NCI-H460 (cell line): Measurements from ENCODE around the gene PGA5. TPM values are rescaled to one million over a fixed set of nuclear protein-coding genes. Genes with fewer than 3 reads are reported as not detected.

Source experiments
- DNase-seq: peaks from one replicate; pipeline ENCODE4 v3.0.0-alpha.2; 2016; ENCODE audit warnings: low read depth; ENCODE audit errors: extremely low read depth
- total RNA-seq: library from RNA; depleted of rRNA; stranded (reverse); fragments of >200 nt; shearing (Covaris generic); gene quantifications from 2 replicates; pipeline ENCODE4 v1.2.3, GENCODE V29; 2014; rRNA removed

The PGA5 gene
- total RNA-seq, 1 experiment from 2014 or later, result not detected

- DNase-seq, result no peak
These were observed 51.4 kb downstream of the PGA5 start for GRCh38 chr11:61292356-61292755.

- no peak for DNase-seq
These were observed 53.1 kb downstream of the PGA5 start for GRCh38 chr11:61293867-61294716.

- peak; percentile 43 for DNase-seq
These were observed 54.0 kb downstream of the PGA5 start, which contains the start of gene VWCE for GRCh38 chr11:61294717-61295595. Gene VWCE (minus strand): TSS chr11:61295316. CDS start chr11:61295037, 279 bp downstream.

GRCh38 chr11:61295596-61295926, 54.6 kb downstream of the PGA5 start:
- DNase-seq, result no peak

GRCh38 chr11:61297341-61297740, 56.4 kb downstream of the PGA5 start:
- no peak for DNase-seq

- DNase-seq, result no peak
These were observed 56.8 kb downstream of the PGA5 start for GRCh38 chr11:61297746-61298145.

GRCh38 chr11:61298663-61299244, 57.8 kb downstream of the PGA5 start:
- DNase-seq, result no peak

Other genes starting within 250 kb of the PGA5 start
- gene CD5, start 138.7 kb upstream of the PGA5 start, total RNA-seq, result not detected in 2 replicates
- gene VPS37C, start 79.7 kb upstream of the PGA5 start, total RNA-seq, result 22.9 and 23.7 TPM in 2 replicates
- gene PGA3, start 37.7 kb upstream of the PGA5 start, total RNA-seq, result not detected in 2 replicates
- gene PGA4, start 18.8 kb upstream of the PGA5 start, total RNA-seq, result not detected in 2 replicates
- 0.30 and 0.46 TPM in 2 replicates for gene VWCE, start 54.1 kb downstream of the PGA5 start, total RNA-seq
- gene DDB1, start 91.9 kb downstream of the PGA5 start, total RNA-seq, result 85.3 and 96.6 TPM in 2 replicates
- gene TKFC, start 92.1 kb downstream of the PGA5 start, total RNA-seq, result 42.0 and 43.6 TPM in 2 replicates
- 16.0 and 25.1 TPM in 2 replicates for gene CYB561A3, start 120.7 kb downstream of the PGA5 start, total RNA-seq
- 34.1 and 35.9 TPM in 2 replicates for gene TMEM138, start 121.2 kb downstream of the PGA5 start, total RNA-seq
- gene TMEM216, start 151.4 kb downstream of the PGA5 start, total RNA-seq, result 11.5 and 11.6 TPM in 2 replicates
- gene CPSF7, start 188.8 kb downstream of the PGA5 start, total RNA-seq, result 36.6 and 42.5 TPM in 2 replicates
- 18.1 and 29.4 TPM in 2 replicates for gene SDHAF2, start 188.9 kb downstream of the PGA5 start, total RNA-seq